Skeletal muscle tissue (tissue), 4 donors: ENCODE measurements around the gene SEPTIN12. TPM values are rescaled to one million over a fixed set of nuclear protein-coding genes. Genes with fewer than 3 reads are reported as not detected.

Experiments
- H3K27ac ChIP-seq: one replicate; pipeline ENCODE4 v1.7.0; 2013; ENCODE audit warnings: mild to moderate bottlenecking, low read depth, low read length, inconsistent platforms
- H3K27me3 ChIP-seq, 3 donors: one replicate each; pipeline ENCODE4 v1.7.0; 2013; ENCODE audit warnings: low read length in 3 of 3; ENCODE audit not compliant: control insufficient read depth in 3 of 3, insufficient read depth in 3 of 3
- H3K36me3 ChIP-seq, 3 donors: one replicate each; pipeline ENCODE4 v1.7.0; 2013; ENCODE audit warnings: low read length in 3 of 3; ENCODE audit not compliant: control insufficient read depth in 3 of 3, insufficient read depth in 3 of 3
- H3K4me1 ChIP-seq, 3 donors: one replicate each; pipeline ENCODE4 v1.7.0; 2013; ENCODE audit warnings: low read length in 3 of 3, mild to moderate bottlenecking in 3 of 3; ENCODE audit not compliant: control insufficient read depth in 3 of 3, insufficient read depth in 3 of 3
- H3K4me3 ChIP-seq, 3 donors: one replicate each; pipeline ENCODE4 v1.7.0; 2013; ENCODE audit warnings: low read length in 3 of 3
- H3K9ac ChIP-seq, 3 donors: one replicate each; pipeline ENCODE4 v1.7.0; 2013; ENCODE audit warnings: low read length in 3 of 3, mild to moderate bottlenecking in 3 of 3, moderate library complexity in 2 of 3, low read depth in 1 of 3
- H3K9me3 ChIP-seq, 3 donors: one replicate each; pipeline ENCODE4 v1.7.0; 2013; ENCODE audit warnings: low read length in 3 of 3; ENCODE audit not compliant: control insufficient read depth in 3 of 3
- total RNA-seq: library from RNA; depleted of rRNA; stranded (reverse); fragments of >200 nt; gene quantifications from one replicate; pipeline ENCODE4 v1.2.3, GENCODE V29; 2014
- donor health status: Osteomylitis.

Gene SEPTIN12
- total RNA-seq, 1 donor from 2014 or later = not detected

DNA sequence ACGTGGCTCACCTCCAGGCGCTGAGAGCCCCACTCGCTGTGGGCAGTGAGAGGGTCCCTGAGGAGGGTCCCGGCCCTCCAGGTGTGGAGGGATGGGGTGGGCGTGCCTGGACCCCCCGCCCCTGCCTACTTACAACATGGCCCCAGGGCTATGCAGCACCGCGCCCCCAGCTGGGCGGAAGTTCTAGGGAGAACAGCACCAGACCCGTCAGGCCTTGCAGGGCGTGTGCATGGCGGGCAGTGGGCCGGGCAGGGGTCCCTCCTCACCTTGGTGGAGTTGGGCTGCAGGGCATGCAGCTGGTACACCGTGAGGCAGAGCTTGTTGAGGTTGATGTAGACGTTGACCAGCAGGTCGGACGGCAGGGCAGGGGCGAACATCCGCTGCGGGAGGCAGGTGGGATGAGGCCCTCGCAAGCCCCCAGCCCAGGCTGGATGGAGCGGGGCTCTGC, 9.7 kb upstream of the SEPTIN12 start:
- Histone ChIP-seq H3K27me3 (no peaks in the 10 kb centered on the region), H3K9ac (no peak overlapping the region), H3K4me3 (no peak overlapping the region), H3K9me3 (no peaks in the 10 kb centered on the region), H3K36me3 (peaks cover 20 to 26% (median 21%) of the 10 kb centered on the region in 3 donors), H3K27ac (no peak overlapping the region), H3K4me1 (peaks cover 11 to 15% (median 14%) of the 10 kb centered on the region in 3 donors)

DNA sequence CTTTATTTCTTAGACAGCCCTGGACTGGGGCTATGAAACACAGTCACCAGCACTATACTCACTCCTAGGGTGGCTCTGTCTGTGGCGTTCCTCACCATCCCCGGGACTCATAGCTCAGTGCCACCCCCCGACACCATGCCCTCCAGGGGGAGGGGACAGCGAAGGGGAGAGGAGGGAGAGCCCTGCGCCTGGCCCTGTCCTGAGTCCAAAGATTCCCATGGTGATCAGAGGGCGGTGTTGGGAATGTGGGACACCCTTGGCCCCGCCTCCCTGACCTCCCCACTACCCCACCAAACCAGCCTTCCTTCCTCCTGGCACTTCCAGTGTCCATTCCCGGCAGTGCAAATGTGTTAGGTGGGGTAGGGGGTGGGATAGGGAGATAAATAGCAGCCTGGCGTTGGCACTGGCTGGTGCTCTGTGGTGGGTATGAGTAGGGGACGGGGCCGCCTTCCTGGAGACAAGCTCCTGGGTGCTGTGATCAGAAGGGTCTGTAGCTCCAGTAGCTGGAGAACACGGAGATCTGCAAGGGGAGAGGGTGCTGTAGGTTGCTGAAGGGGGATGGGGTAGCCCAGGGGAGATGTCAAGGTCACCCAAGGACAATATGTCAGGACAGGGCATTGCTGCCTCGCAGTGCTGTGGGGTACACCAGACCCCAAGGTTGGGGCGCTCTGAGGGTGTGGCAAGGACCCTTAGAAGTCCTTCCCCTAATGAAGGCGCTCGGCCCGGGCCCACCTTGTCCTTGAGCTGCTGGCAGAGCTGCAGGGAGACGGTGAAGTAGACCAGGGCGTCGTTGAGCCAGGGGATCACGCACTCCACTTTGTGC, 9.0 kb upstream of the SEPTIN12 start:
- Histone ChIP-seq H3K9ac (no peak overlapping the region), H3K27me3 (no peaks in the 10 kb centered on the region), H3K27ac (no peak overlapping the region)

GRCh38 chr16:4795828-4796572, 7.9 kb upstream of the SEPTIN12 start:
- no peaks in the 10 kb centered on the region for H3K9me3 ChIP-seq
- H3K4me3 ChIP-seq = no peak overlapping the region
- H3K27ac ChIP-seq = no peak overlapping the region
- peaks cover 20 to 26% (median 21%) of the 10 kb centered on the region in 3 donors for H3K36me3 ChIP-seq
- H3K4me1 ChIP-seq = peaks cover 2 to 6% (median 3%) of the 10 kb centered on the region in 3 donors
- no peaks in the 10 kb centered on the region for H3K27me3 ChIP-seq
- H3K9ac ChIP-seq = no peak overlapping the region

More for the DNA sequence above, 9.0 kb upstream of the SEPTIN12 start:
- H3K9me3 ChIP-seq = no peaks in the 10 kb centered on the region
- peaks cover 11 to 15% (median 14%) of the 10 kb centered on the region in 3 donors for H3K4me1 ChIP-seq
- no peak overlapping the region for H3K4me3 ChIP-seq
- H3K36me3 ChIP-seq = peaks cover 20 to 26% (median 21%) of the 10 kb centered on the region in 3 donors

GRCh38 chr16:4795181-4795827, 7.2 kb upstream of the SEPTIN12 start, which contains the start of gene SMIM22:
TSS of gene SMIM22 (plus strand) at chr16:4795369. CDS start at chr16:4795735, 366 bp downstream.
- Histone ChIP-seq H3K27ac (no peak within 1 kb of the TSS), H3K4me1 (peaks cover 0 to 1% (median 0%) of the 10 kb centered on the region in 3 donors), H3K36me3 (peaks cover 20 to 26% (median 21%) of the 10 kb centered on the region in 3 donors), H3K9ac (no peak within 1 kb of the TSS), H3K9me3 (no peaks in the 10 kb centered on the region), H3K27me3 (no peaks in the 10 kb centered on the region), H3K4me3 (no peak within 1 kb of the TSS)

- Histone ChIP-seq H3K36me3 (peaks cover 5 to 10% (median 8%) of the 10 kb centered on the region in 3 donors), H3K9ac (no peak overlapping the region), H3K9me3 (no peaks in the 10 kb centered on the region), H3K27ac (no peak overlapping the region), H3K4me3 (no peak overlapping the region), H3K27me3 (no peaks in the 10 kb centered on the region), H3K4me1 (no peaks in the 10 kb centered on the region)
Measured at GRCh38 chr16:4792951-4793513, 4.9 kb upstream of the SEPTIN12 start.

DNA sequence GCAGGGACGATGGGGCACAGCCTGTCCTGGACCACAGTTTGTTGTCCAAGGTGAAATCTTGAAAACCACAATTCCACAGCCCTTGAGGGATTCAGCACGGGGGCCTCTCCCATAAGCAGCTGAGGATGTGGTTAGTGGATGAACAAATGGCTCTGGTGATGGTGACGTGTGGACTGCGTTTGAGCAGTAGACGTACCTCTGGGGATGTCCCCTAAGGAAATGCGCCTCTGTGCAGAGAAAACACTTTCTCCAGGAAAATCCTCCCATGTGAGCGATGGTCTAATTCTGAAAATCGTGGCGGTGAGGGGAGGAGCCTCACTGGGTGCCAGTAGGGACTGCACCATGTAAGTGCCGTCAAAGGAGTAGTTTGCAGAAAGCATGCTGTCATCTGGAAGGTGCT, 2.7 kb upstream of the SEPTIN12 start:
- H3K27me3 ChIP-seq = no peaks in the 10 kb centered on the region
- H3K36me3 ChIP-seq = no peaks in the 10 kb centered on the region
- no peaks in the 10 kb centered on the region for H3K9me3 ChIP-seq
- H3K4me3 ChIP-seq = no peak overlapping the region
- no peak overlapping the region for H3K9ac ChIP-seq
- H3K27ac ChIP-seq = no peak overlapping the region
- no peaks in the 10 kb centered on the region for H3K4me1 ChIP-seq

DNA sequence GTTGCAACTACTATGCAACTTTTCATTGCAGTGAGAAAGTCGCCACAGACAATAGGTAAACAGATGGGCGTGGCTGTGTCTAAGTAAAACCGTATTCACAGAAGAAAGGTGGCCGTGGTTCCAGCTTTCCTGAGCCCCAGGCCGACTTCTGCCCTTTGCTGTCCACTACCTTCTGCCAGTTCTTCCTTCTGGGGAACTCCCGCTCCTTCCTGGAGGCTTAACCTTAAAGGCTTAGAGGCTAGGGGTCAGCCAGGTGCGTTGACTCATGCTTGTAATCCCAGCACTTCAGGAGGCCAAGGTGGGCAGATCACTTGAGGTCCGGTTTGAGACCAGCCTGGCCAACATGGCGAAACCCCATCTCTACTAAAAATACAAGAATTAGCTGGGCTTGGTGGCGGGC, 2.1 kb upstream of the SEPTIN12 start:
- Histone ChIP-seq H3K4me1 (no peaks in the 10 kb centered on the region), H3K9ac (no peak overlapping the region), H3K4me3 (no peak overlapping the region), H3K27me3 (no peaks in the 10 kb centered on the region), H3K36me3 (no peaks in the 10 kb centered on the region), H3K27ac (no peak overlapping the region), H3K9me3 (no peaks in the 10 kb centered on the region)

GRCh38 chr16:4788910-4789309, 765 bp upstream of the SEPTIN12 start:
- Histone ChIP-seq H3K9me3 (no peaks in the 10 kb centered on the region), H3K4me3 (no peak overlapping the region), H3K27ac (no peak overlapping the region), H3K36me3 (no peaks in the 10 kb centered on the region), H3K9ac (no peak overlapping the region), H3K4me1 (no peaks in the 10 kb centered on the region), H3K27me3 (no peaks in the 10 kb centered on the region)

GRCh38 chr16:4788489-4788889, 344 bp upstream of the SEPTIN12 start:
- Histone ChIP-seq H3K27ac (no peak overlapping the region), H3K4me1 (no peaks in the 10 kb centered on the region), H3K9me3 (no peaks in the 10 kb centered on the region), H3K9ac (no peak overlapping the region), H3K4me3 (no peak overlapping the region), H3K27me3 (no peaks in the 10 kb centered on the region), H3K36me3 (no peaks in the 10 kb centered on the region)
